BJ (cell line): ENCODE data around the gene TTC28. TPM values are rescaled to one million over a fixed set of nuclear protein-coding genes. Genes with fewer than 3 reads are reported as not detected.

Experiments used
- CTCF ChIA-PET: fragments of 350-600 bp; formaldehyde crosslinking; extraction: SDS; loops from one replicate; lab custom pipeline; 2021; ENCODE audit warnings: antibody characterized with exemption, inconsistent platforms; lab: Yijun Ruan, JAX
- POLR2A ChIA-PET: fragments of 300-600 bp; sonication (Branson Sonifier 250); formaldehyde crosslinking; extraction: SDS; loops from one replicate; lab custom pipeline; 2021; ENCODE audit warnings: antibody characterized with exemption; lab: Charles Lee
- DNase-seq: peaks from one replicate; pipeline ENCODE4 v3.0.0-alpha.2; 2011; ENCODE audit warnings: low read depth
- H3K27me3 ChIP-seq: 2 replicates; pipeline ENCODE4 v1.6.0; 2011; ENCODE audit warnings: low read length; ENCODE audit not compliant: control insufficient read depth, insufficient read depth
- H3K36me3 ChIP-seq: 2 replicates; pipeline ENCODE4 v1.5.1; 2011; ENCODE audit warnings: low read length; ENCODE audit not compliant: control insufficient read depth, insufficient read depth
- H3K4me3 ChIP-seq: 2 replicates; pipeline ENCODE4 v1.5.1; 2011; ENCODE audit warnings: low read depth, mild to moderate bottlenecking, control low read depth, low read length
- CTCF ChIP-seq: IDR thresholded peaks from 2 replicates; pipeline ENCODE4 v1.5.1; 2011; ENCODE audit warnings: low read depth, mild to moderate bottlenecking, control low read depth, inconsistent platforms, low read length, moderate library complexity; ENCODE audit not compliant: insufficient read depth
- polyA plus RNA-seq: library from polyadenylated mRNA; depleted of rRNA; stranded (reverse); fragments of >200 nt; gene quantifications from 2 replicates; pipeline ENCODE4 v1.2.3, GENCODE V29; 2011

The TTC28 gene
- polyA plus RNA-seq, 1 experiment: 8.7 TPM

GRCh38 chr22:28379951-28380350 is 299.7 kb downstream of the TTC28 start:
- Histone ChIP-seq H3K36me3 (no peaks in the 10 kb centered on the region), H3K27me3 (no peaks in the 10 kb centered on the region), H3K4me3 (no peak overlapping the region)
- TF ChIP-seq CTCF: no peak
- ChIA-PET CTCF (interaction anchor here (1.1 kb wide), 1 partner anchor 51 kb away, joined by 3 read pairs; no protein-coding TSS in a partner anchor), POLR2A (no interaction called here)
- no peak for DNase-seq

GRCh38 chr22:28379075-28379779 is 300.4 kb downstream of the TTC28 start:
- H3K36me3 ChIP-seq: no peaks in the 10 kb centered on the region
- H3K27me3 ChIP-seq: no peaks in the 10 kb centered on the region
- TF ChIP-seq CTCF: no peak
- no peak overlapping the region for H3K4me3 ChIP-seq
- ChIA-PET POLR2A (no interaction called here), CTCF (no interaction called here)
- DNase-seq: no peak

GRCh38 chr22:28375761-28376534 is 303.7 kb downstream of the TTC28 start:
- ChIA-PET POLR2A (no interaction called here), CTCF (no interaction called here)
- DNase-seq: no peak

GRCh38 chr22:28373831-28374230 is 305.8 kb downstream of the TTC28 start:
- POLR2A ChIA-PET: interaction anchor here (0.6 kb wide), 1 partner anchor 227 kb away, joined by 5 read pairs; no protein-coding TSS in a partner anchor
- Histone ChIP-seq H3K4me3 (no peak overlapping the region; the same call in 1 of the 2 replicates), H3K36me3 (no peaks in the 10 kb centered on the region), H3K27me3 (no peaks in the 10 kb centered on the region)
- CTCF ChIA-PET: interaction anchor here (1.3 to 1.8 kb wide), 2 partner anchors 14 to 22 kb away, joined by 4 read pairs; no protein-coding TSS in a partner anchor
- no peak for DNase-seq
- TF ChIP-seq CTCF: no peak

More at GRCh38 chr22:28375761-28376534, 303.7 kb downstream of the TTC28 start:
- Histone ChIP-seq H3K4me3 (no peak overlapping the region), H3K27me3 (no peaks in the 10 kb centered on the region), H3K36me3 (no peaks in the 10 kb centered on the region)
- TF ChIP-seq CTCF: no peak

- POLR2A ChIA-PET: no interaction called here
- Histone ChIP-seq H3K36me3 (no peaks in the 10 kb centered on the region), H3K4me3 (no peak overlapping the region), H3K27me3 (no peaks in the 10 kb centered on the region)
- TF ChIP-seq CTCF: no peak
- CTCF ChIA-PET: no interaction called here
- no peak for DNase-seq
Observed at GRCh38 chr22:28369854-28370253, 309.8 kb downstream of the TTC28 start.
